HG03045 (cell line): ENCODE results near the gene METTL17.
"Not testable (repeated sequence)": the region's sequence is repeated elsewhere in the genome, so short reads cannot be mapped to it uniquely, and the experiment has no call there.

ENCODE experiments used
- ATAC-seq: cut with Tn5 transposase; IDR thresholded peaks from one replicate; pipeline ENCODE4 v1.9.1; 2021; ENCODE audit warnings: mild to moderate bottlenecking, moderate library complexity; ENCODE audit not compliant: unreplicated experiment

The METTL17 gene

DNA sequence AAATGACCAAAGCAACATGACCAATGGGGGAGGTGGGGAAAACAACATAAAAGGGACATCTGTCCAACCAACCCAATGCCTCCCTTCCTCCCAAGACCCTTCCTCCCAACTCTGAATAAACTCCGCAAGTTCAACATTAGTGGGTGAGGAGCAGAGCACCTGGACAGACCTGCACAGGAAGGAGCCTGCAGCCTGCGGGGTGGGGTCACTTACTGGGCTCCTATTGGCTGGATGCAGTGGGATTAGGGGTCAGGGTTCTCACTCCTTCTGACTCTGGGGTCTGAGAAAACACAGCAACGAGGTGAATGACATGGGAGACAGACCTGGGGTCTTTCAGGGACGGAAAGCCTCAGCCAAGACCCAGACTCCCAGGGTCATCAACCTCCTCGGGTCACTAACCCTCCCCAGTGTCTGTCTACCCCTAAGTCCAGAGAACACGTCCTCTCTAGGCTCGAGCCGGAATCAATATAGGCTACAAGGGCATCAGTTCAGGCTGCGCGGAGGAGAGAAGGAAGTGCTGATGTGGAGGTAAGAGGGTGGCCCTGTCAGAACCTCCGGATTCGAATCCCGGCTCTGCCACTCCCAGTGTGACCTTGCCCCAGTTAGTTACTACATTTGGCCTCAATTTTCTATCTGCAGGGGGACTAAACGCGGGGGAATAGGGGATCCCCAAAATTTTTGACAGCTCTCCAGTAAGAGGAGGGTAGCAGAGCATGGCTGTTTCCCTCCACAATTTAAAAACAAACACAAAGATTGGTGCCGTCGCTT, 34.2 kb downstream of the METTL17 start:
- ATAC-seq = no peak

DNA sequence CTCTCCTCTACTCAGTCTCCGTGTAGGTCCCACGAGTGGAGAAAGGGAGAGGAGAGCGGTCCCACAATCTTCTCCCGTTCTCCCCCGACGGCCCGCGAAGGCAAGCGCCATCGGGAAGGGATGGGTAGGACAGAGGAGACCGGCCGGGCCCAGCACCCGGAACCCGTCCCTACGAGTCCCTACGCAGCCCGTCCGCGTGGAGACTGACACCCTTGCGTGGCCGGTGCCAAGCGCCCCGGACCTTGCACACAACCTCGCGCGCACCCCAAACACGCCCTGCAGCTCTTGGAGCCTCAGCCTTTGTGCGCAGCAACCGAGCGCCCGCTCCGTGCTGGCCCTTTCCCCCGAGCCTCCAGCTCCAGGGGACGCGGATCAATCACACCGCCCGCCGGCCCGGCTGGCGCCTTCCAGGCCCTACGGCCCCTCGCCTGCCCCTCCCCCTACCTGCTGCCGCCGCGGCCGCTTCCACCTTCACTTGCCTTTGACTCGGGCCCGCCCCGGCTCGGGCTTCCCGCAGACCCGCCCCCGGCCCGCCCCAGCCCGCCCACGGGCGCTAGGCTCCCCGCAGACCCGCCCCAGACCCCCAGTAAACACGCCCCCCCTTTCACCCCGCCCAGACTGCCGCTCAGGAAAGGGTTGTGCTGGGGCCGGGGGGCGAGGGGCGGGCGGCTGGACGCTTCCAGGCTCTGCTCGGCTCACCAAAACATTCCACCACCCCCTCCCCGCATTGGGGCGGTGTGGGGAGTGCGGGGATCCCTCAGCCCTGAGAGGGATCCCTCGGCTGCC, 35.0 kb downstream of the METTL17 start, which contains the start of gene NDRG2:
Gene NDRG2 (minus strand): TSS at position 477 of the 786 bp plus-strand sequence. CDS start 1,746 bp downstream, outside the sequence.
- ATAC-seq = no peak

DNA sequence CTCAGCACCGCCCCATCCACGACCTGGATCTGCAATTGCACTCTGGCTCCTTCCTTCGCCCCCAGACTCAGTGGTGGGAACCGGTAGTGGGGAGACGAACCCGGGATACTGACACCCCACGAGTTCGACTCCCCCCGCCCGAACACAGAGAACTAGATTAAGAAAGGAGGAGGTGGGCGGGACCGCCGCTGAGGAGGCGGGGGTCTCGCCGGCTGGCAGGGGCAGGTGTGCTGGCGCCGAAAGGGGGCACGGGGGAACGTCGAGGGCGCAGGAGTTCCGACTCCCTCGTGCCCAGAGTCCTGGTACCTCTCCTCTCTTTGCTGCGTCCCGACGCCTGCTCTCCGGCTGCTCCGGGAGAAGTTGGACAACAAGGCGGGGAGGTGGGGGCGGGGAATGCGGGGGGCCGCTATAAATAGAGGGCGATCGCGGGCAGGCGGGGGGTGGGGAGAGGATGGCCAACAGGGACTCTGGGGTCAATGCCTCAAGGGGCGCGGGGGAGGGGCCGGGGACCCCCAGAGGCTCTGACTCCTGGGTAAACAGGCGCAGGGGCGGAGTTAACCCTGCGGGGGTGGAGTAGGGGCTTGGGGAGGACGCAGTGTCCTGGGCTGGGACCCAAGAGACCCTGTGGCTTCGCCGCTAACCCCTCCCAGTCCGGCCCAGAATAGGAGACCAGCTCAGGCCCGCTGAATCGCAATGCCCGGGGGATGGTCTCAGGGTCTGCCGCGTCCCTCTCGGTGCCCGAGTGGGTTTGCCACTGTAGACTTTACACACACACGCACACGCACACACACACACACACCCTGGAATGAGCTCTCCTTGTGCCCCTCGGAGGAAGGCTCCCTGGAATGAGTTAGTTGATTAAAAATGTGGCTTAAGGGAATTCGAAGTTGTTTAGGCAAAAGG, 35.8 kb downstream of the METTL17 start:
- no peak for ATAC-seq

DNA sequence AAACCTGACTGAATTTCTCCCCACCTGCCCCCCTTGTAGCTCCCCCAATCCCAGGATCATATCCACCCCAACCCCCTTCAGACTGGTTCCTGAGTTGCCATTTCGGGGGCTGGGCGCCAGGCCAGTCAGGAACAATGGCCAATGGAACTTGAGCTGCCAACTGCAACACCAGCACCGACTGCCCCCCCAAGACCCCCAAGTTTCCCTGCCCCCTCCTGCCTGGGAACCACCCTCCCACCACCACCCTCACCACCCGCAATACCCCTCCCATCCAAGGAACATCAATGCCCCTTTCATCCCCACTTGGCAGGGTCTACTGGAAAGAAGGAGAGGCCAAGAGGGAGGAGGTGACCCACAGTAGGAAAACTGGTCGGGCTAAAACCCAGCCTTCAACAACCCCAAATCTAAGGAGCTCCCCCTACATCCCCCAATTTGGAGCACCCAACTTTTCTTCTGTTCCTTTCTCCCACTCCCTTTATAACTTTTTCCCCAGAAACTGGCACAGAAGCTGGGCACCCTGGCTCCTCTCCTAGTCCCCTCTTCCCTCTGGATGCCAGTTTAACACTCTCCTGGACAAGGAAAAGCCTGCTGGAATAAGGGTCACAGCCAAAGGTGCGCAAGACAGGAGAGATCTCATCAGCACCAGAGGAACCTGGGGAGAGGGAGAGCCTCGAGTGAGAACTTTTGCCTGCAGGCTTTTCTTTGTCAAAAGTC, 36.7 kb downstream of the METTL17 start:
- ATAC-seq = no peak

DNA sequence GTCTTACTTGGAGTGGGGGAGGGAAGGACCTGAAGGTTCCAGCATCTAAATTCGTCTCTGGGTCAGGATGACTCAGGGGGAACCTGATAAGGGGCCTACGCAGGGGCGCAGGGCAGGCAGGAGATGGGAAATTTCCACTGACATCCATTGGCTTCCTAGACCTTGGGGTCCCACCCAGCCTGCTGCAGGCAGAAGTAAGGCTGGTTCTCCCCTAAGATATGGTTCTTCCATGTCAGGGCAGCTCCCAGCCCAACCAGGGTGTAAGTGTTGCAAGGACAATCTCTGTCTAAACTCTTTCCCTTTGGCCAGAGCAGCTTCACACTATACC, 37.2 kb downstream of the METTL17 start:
- no peak for ATAC-seq

DNA sequence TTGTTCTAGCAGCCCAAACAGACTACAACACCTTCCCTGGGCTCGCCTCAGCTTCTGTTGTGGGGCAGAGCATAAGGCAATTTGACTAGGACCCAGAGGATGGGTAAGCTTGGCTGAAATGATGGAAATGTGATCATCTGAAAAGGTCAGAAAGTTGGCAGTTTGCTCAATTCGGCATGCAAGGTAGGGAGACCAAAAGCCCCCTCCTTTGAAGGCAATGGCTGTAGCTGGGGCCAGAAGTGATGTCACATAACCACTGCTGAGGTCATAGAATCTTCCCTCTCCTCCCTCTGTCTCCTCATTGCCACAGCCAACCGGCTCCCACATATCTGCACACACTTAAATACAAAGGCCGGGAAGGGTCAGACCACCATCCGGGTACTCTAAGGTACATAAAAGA, 40.1 kb downstream of the METTL17 start, which contains the start of gene TPPP2:
Gene TPPP2 (plus strand): TSS at position 301 of the 400 bp plus-strand sequence. CDS start 365 bp downstream, outside the sequence.
- no peak for ATAC-seq

DNA sequence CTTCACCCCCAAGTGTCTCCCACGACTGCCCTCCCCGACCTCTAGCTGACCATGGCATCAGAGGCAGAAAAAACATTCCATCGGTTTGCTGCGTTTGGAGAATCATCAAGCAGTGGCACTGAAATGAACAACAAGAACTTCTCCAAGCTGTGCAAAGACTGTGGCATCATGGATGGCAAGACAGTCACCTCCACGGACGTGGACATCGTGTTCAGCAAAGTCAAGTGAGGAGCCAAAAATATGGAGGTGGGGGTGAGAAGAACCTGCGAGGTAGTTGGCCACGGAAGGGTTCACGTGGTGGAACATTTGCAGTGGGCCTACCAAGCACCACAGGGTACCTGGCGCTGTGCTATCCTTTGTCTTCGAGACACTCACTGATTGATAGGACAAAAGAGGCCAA, 40.8 kb downstream of the METTL17 start:
- ATAC-seq = no peak

DNA sequence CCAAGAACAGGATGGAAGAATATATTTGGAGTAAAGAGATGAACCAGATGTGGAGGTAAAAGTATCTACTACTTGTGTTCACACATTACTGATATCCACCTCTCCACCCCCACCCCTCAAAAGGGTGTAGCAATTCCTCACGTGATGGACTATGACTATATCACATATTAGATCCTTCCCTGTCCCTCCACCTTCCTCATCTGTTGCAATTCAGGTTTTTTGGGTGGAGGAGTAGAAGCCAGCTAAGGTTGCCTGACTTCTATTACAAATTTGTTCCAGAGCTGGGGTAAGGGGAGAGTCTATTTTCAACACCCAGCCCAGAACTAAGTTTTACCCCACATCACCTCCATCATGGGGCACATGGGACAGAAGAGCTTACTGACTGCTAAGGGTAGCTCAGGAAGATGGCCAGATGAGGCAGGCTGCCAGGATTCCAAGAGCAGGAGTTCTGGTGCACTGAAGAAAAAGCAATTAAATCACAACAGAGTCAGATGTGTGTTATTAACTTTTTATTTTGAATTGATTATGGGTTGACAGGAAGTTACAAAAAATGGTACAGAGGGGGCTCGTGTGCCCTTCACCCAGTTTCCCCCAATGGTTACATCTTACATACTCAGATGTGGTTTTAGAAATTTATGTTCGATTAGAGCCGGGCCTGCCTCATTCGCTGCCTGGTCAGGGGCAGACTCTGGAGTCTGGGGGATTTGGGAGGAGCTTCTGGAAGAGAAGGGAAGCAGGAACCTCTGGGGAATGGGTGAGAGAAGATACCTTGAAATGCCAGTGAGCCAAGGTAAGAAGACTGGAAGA, 42.7 kb downstream of the METTL17 start:
- ATAC-seq = no peak

DNA sequence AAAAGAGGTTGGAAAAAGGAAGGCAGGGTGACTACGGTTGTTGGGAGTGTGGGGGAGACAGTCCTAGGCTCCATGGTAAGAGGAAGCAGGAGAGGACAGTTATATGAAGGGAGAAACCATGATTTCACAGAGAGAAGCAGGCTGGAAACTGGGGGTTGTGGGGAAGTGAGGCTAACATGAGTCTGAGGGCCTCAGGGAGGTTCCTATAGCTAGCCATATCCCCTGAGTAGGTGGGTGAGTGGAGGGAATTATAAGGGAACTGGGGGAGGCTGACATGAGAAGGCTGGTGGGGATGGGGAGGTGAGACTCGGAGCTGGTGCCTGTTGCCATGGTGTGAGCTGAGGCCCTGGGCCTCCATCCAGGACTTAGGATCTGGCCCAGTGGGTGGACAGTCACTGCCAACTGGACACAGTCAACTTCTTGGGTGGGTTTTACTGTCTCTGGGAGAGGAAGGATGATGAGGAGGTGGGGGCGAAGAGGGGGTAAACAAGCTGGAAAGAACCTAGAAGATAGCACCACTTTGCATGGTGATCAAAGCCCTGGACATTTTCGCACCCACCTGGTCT, 43.4 kb downstream of the METTL17 start:
- ATAC-seq = no peak

DNA sequence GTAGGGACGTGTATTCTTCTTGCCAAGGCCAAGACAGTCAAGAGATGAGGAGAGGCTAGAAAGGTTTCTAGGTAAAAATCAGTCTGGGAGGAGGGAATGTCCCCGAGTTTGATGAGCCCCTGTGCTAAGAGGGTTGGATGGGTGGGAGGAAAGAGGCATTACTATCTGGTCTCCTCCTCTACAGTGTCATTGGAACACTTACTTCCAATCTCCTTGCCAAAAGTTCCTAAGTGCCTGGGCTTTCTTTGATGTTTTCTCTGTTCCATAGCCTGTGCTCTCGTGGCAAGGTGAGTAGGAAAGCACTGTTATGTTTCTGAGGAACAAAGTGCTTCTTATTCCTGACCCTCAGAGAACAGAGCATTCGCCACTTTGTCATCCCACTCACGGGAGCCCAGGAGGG, 44.9 kb downstream of the METTL17 start, which contains the start of gene RNASE13:
Gene RNASE13 (minus strand): TSS at position 101 of the 400 bp plus-strand sequence. CDS start 519 bp downstream, outside the sequence.
- ATAC-seq = no peak

DNA sequence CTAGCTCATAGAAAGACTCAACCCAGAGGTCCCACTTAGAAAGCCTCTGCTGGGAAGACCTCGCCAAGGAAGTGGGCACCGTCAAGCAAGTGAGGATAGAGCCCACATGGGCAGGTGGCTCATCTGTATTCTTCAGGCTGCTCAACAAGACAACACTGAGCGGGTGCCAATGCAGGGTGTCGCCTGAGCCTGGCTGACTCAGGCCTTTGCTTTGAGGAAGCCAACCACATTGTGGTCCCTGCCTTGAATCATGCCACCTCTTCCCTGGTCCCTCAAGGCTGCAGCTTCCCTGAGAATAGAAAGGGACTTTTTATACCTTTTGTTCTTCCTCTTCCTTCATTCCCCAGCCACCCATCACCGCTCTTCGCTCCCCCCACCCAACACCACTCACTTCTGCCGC, 47.0 kb downstream of the METTL17 start:
- no peak for ATAC-seq

DNA sequence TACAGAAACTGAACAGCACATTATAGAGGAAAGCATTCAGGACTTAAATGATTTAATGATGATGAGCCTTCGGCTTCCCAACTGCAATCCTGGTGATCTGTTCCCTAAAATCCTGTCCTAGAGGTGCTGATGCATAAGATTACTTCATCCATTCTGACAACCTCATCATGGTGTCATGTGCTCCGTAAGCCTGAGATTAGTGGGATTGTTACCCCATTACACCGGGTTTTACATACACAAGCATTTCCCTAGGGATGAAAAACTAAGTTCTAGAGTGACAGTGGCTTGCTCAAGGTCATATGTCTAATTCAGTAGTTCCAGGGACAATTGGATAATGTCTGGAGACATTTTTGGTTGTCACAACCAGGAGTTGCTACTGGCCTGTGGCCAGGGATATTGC, 47.4 kb downstream of the METTL17 start:
- ATAC-seq = no peak

DNA sequence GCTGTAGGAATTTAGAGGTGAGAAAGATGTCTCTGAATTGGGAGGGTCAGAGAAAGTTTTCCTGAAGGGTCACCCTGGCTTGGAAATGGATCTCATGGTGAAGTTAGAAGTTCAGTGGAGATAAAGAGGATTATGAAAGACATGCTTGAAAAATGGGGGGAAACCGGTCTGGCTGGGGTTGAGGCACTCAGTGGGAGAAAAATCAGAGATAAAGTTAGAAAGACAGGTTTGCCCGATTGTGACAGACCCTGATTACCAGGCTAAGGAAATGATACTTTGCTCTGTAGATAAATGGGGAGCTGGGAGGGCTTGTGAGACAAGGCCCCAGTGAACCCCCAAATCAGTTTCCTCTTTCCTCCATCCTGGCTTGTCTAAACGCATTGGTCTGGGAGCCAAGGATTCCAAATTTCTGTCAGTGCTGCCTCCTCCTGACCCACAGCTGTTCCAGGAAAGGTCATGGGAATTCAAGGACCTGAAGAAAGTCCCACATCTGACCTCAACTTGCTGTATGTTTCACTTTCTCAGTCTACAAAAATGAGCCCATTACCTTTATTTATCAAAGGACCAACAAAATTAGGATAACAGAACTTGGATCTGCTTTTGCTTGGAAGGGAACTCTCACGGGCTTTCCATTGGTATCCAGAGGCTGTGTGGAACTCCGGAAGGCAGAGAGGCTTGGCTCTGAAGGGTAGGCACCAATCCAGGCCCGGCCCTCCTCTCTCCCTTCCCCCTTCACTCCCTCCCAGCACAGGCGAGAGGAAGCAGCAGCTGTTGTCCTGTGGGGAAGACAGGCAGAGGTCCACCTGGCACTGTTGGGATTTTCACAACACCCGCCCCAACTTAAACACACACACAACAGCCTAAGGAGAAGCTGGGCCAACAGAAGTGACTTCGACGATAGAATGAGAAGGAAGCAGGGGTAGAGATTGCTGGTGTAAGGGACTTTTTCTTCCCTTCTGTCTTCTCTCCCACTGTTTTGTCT, 49.0 kb downstream of the METTL17 start:
- ATAC-seq = no peak

DNA sequence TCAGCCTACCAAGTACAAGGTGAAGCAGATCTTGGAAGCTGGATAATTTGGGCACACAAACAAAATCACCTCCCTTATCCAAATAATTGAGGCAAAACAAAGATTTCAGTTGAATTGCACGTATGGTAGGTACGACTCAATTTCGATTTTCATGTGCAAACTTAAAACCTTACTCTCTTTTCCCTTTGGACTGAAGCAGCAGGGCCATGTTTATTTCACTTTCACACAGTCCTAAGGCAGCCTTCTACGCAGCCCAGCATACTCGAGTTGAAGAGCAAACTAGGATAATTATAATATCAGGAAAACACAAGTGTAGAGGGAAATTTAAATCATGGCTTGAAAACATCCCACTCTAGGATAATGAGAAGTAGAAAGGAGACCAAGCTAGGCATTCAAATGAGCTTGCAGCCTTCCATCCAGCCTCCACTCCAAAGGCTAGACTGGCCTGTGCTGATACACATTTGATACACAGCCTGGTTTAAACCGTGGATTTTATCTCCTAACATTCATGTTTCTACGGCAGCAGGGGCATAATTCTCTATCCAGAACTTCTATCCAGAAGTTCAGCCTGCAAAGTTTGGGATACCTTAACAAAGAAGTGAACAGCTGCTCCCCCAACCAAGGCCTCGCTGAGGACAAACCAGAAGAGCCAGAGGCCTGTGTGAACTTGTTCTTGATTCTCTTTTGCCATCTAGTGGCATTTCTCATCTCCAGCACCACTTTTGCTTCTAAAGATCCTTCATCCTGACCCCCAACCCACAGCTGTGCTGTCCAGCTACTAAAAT, 50.0 kb downstream of the METTL17 start:
- ATAC-seq = no peak

DNA sequence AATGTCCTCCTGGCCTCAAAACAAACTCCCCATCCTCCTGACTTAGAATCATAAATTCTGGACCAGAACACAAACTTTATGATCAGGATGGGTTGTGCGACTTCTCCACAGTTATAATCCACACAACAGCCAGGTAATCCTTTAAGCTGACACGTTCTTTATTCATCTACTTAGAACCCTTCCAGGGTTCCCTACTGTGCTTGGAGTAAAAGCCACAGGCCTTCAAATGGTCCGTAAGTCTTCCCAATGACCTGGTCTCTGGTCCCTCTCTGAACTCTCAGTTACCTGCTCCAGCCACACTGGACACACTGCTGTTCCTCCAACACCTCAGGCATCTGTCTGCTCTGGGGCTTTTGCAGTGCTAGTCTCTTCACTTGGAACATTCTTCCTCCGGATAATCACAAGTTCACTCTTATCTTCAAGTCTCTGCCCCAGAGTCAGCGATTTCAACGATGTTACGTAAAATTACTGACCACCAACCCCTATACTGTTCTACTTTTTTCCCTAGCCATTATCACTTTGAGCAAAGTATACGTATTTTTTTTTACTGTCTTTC, 50.7 kb downstream of the METTL17 start:
- ATAC-seq = no peak

DNA sequence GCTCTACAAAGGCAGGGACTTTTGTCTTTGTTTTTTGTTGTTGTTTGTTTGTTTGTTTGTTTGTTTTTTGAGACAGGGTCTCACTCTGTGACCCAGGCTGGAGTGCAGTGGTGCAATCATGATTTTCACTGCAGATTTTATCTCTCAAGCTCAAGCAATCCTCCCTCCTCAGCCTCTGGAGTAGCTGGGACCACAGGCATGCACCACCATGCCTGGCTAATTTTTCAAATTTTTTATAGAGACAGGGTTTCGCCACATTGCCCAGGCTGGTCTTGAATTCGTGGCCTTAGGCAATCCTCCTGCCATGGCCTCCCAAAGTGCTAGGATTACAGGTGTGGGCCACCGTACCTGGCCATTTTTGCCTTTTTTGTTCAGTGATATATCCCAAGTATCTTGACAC, 51.2 kb downstream of the METTL17 start:
- not testable (repeated sequence) for ATAC-seq
